Measurements from ENCODE around the gene KRTAP4-6.
A peak's percentile ranks its signal among the peaks of the same experiment; 100 is the strongest.
"Not testable (repeated sequence)": the region's sequence is repeated elsewhere in the genome, so short reads cannot be mapped to it uniquely, and the experiment has no call there.

Gene KRTAP4-6

GRCh38 chr17:41140360-41141131, at the start of gene KRTAP4-6:
Gene KRTAP4-6, minus strand, starts transcription at chr17:41140544. Its CDS starts 57 bp downstream, at chr17:41140487.
- no peak for DNase-seq

GRCh38 chr17:41189837-41190318, 49.5 kb upstream of the KRTAP4-6 start, which contains the start of gene KRTAP9-1:
Gene KRTAP9-1, plus strand, starts transcription at chr17:41189887. Its CDS starts 0 bp downstream, at chr17:41189887.
- not testable (repeated sequence) for DNase-seq

DNA sequence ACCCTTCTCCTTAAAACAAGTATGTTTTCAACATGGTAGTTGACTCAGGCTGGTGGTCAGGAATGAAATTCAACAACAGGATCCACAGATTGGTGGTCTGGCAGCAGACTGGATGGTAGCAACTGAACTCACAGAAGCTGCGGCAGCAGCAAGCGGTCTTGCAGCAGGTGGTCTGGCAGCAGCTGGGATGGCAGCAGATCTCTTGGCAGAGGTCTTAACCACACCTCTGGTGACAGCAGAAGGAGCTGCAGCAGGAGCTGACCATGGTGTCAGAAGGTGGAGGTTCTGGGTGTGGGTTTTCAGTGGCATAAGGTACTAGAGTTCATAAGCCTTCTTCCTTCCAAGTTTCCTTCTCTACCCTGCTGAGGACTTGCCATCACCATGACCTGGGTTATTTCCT, 46.5 kb upstream of the KRTAP4-6 start:
- DNase-seq = no peak

DNA sequence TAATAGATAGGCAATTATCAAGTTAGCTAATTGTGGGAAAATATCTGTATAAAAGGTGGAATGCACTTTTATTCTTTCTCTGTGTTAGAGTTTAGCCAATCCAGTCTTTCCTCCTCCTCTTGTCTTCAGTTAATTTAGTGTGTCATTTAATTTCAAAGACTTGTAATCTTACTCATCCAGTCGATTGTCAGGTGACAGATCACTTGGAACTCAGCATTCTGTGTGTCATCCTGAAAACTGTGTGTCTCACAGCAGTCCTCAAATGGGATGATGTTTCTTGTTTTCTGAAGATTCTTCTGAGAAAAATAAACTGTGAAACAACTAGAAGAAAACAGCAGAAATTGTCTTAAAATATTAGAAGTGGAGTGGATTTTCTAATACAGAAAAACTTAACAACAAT, 44.7 kb upstream of the KRTAP4-6 start:
- DNase-seq = no peak

DNA sequence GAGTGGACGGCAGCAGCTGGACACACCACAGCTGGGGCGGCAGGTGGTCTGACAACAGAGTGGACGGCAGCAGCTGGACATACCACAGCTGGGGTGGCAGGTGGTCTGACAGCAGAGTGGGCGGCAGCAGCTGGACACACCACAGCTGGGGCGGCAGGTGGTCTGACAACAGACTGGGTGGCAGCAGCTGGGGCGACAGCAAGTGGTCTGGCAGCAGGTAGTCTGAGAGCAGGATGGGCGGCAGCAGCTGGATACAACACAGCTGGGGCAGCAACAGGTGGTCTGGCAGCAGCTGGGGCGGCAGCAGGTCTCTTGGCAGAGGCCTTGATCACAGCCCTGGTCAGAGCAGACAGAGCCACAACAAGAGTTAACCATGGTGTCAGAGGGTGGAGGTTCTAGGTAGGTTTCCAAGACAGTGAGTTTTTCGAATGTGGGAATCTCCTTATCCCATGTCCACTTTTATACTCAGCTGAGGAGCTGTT, 44.2 kb upstream of the KRTAP4-6 start, which contains the start of gene KRTAP4-1:
Gene KRTAP4-1, minus strand, starts transcription at position 432 of the 482 bp plus-strand sequence. Its CDS starts 57 bp downstream, at position 375.
- DNase-seq = no peak

- DNase-seq = no peak
Measured at GRCh38 chr17:41178843-41179616, 38.7 kb upstream of the KRTAP4-6 start.

GRCh38 chr17:41178341-41178740, 38.0 kb upstream of the KRTAP4-6 start:
- DNase-seq = no peak

DNA sequence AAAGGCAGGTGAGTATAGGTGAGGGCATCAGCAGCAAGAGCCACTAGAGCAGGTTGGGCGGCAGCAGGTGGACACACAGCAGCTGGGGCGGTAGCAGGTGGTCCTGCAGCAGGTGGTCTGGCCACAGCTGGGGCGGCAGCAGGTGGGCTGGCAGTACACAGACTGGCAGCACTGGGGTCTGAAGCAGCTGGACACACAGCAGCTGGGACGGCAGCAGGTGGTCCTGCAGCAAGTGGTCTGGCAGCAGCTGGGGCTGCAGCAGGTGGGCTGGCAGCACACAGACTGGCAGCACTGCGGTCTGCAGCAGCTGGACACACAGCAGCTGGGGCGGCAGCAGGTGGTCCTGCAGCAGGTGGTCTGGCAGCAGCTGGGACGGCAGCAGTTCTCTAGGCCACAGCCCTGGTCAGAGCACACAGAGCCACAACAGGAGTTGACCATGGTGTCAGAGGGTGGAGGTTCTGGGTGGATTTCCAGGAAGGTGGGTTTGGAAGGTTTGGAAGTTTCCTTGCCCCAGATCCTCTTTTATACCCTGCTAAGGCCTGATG, 37.5 kb upstream of the KRTAP4-6 start, which contains the start of gene KRTAP4-2:
Gene KRTAP4-2, minus strand, starts transcription at position 495 of the 545 bp plus-strand sequence. Its CDS starts 57 bp downstream, at position 438.
- DNase-seq = no peak

GRCh38 chr17:41176744-41177387, 36.5 kb upstream of the KRTAP4-6 start:
- no peak for DNase-seq

DNA sequence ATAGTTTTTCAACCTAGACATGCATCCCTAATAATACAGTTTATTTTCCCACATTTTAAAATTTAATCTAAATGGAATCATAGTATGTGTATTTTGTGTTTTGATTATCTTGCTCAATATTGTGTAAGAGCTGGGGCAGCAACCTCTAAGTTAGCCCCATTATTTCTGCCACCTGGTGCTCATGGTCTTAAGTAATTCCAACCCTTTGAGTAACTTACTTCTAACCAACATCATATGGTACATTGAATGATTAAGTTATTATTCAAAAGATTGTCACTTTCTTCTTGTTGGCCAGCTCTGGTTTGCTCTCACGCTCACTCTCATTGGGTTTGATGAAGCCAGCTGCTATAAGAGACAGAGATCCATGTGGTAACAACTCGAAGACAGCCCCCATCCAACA, 31.5 kb upstream of the KRTAP4-6 start:
- DNase-seq = no peak

- DNase-seq = no peak
Measured at GRCh38 chr17:41168121-41168520, 27.8 kb upstream of the KRTAP4-6 start, which contains the start of gene KRTAP4-3. Gene KRTAP4-3, minus strand, starts transcription at chr17:41168221. Its CDS starts 49 bp downstream, at chr17:41168172.

DNA sequence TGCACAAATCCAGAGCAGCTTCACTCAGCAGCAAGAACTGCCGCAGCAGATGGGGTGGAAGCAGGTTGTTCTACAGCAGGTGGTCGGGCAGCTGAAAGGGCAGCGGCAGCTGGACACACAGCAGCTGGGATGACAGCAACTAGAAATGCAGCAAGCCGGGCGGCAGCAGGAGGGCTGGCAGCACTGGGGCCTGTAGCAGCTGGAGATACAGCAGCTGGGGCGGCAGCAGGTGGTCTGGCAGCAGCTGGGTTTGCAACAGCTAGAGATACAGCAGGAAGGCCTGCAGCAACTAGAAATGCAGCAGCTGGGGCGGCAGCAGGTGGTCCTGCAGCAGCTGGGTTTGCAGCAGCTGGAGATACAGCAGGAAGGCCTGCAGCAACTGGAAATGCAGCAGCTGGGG, 27.2 kb upstream of the KRTAP4-6 start:
- DNase-seq = no peak

- no peak for DNase-seq
Measured at GRCh38 chr17:41163828-41164227, 23.5 kb upstream of the KRTAP4-6 start.

DNA sequence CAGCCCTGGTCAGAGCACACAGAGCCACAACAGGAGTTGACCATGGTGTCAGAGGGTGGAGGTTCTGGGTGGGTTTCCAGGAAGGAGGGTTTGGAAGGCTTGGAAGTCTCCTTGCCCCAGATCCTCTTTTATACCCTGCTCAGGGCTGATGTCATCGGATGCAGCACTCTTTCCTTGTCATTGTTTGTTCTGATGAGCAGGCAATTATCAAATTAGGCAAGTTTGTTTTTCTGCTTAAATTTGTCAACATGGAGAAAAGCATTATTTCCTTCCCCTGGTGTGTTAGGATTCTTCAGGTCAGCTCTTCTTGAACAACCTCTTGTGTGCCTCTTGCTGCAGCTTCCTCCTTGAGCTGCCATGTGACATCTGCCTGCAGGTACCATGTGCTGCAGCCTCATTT, 20.3 kb upstream of the KRTAP4-6 start, which contains the start of gene KRTAP4-4:
Gene KRTAP4-4, minus strand, starts transcription at position 101 of the 400 bp plus-strand sequence. Its CDS starts 57 bp downstream, at position 44.
- DNase-seq = no peak

- not testable (repeated sequence) for DNase-seq
Measured at GRCh38 chr17:41160190-41160589, 19.8 kb upstream of the KRTAP4-6 start.

GRCh38 chr17:41153856-41154255, 13.5 kb upstream of the KRTAP4-6 start:
- peak in 3 of 14 donors; percentile 0 to 10 (median 6) for DNase-seq

GRCh38 chr17:41151525-41151924, 11.2 kb upstream of the KRTAP4-6 start:
- DNase-seq = no peak

DNA sequence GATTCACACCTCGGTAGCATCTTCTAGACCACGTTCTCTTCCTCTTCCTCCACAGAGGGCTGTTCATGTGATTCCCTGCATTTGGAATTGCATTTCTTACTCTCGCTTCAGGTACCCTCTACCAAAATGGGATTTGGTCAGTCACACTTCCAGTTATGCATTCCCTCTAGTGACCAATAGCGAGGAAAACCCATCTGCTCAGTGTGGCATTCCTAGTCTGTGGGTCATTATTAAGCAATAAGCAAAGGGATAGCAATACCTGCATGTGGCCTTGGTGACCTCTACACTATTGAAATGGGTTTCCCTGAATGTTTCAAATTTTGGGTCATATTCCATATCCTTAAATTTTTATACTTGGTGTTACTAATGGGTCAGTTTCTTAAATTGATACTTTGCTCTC, 9.7 kb upstream of the KRTAP4-6 start:
- no peak for DNase-seq

DNA sequence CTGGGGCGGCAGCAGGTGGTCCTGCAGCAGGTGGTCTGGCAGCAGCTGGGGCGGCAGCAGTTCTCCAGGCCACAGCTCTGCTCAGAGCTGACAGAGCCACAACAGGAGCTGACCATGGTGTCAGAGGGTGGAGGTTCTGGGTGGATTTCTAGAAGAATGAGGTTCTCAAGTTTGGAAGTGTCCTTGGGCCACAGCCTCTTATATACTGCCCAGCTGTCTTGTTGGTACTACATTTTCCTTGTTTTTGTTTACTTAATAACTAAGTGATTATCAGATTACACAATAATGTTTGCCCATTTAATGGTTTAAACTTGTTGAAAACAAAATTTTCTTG, 9.3 kb upstream of the KRTAP4-6 start, which contains the start of gene KRTAP4-5:
Gene KRTAP4-5, minus strand, starts transcription at position 174 of the 334 bp plus-strand sequence. Its CDS starts 58 bp downstream, at position 116.
- DNase-seq = no peak

- not testable (repeated sequence) for DNase-seq
Measured at GRCh38 chr17:41148971-41149651, 8.8 kb upstream of the KRTAP4-6 start.

Measured in C1 segment of cervical spinal cord (tissue), 14 donors.